GM12878 (cell line): ENCODE measurements around the gene THSD8.

Source experiments
- ATF2 ChIP-seq: IDR thresholded peaks from 2 replicates; pipeline ENCODE4 v1.6.1; 2012; ENCODE audit warnings: low read length, inconsistent platforms
- CTCF ChIP-seq, 3 experiments: IDR thresholded peaks in 2 of 3; conservative IDR thresholded peaks in 1 of 3; 2 replicates each; pipeline ENCODE4 v1.5.1; 2011; ENCODE audit warnings: low read depth in 3 of 3, low read length in 3 of 3, mild to moderate bottlenecking in 3 of 3, control low read depth in 2 of 3, moderate library complexity in 2 of 3, inconsistent platforms in 1 of 3, mixed read lengths in 1 of 3; ENCODE audit not compliant: control insufficient read depth in 2 of 3, insufficient read depth in 1 of 3; ENCODE audit errors: extremely low read depth in 1 of 3
- RAD21 ChIP-seq: IDR thresholded peaks from 2 replicates; pipeline ENCODE4 v1.6.1; 2011; ENCODE audit warnings: mild to moderate bottlenecking, low read depth, low read length, moderate library complexity; ENCODE audit not compliant: insufficient read depth
- ZBTB33 ChIP-seq: fragments of 450-650 bp; IDR thresholded peaks from 2 replicates; pipeline ENCODE4 v1.6.1; 2017; ENCODE audit warnings: mild to moderate bottlenecking
- ZNF687 ChIP-seq: fragments of 450-650 bp; IDR thresholded peaks from 2 replicates; pipeline ENCODE4 v1.6.1; 2017; ENCODE audit warnings: mild to moderate bottlenecking, moderate library complexity

GRCh38 chr19:12788682-12789097 lies 13.2 kb upstream of the THSD8 start:
- TF ChIP-seq CTCF (IDR thresholded peaks at IDR 0.05 in 2 of 3, conservative IDR thresholded peaks at IDR 0.05 in 1 of 3; ENCODE audit: control insufficient read depth in 2 of 3, extremely low read depth in 1 of 3, insufficient read depth in 1 of 3, low read depth in 3 of 3, low read length in 3 of 3) (no peak), ZBTB33 (no peak), ZNF687 (peak; percentile 98), RAD21 (0 out of 2 replicates have a peak, but pooled peaks have one; percentile 9), ATF2 (no peak)
